ENCODE results near the gene IBA57. TPM values are rescaled to one million over a fixed set of nuclear protein-coding genes. Genes with fewer than 3 reads are reported as not detected.

The IBA57 gene
- total RNA-seq, 4 donors from 2014 or later: 8.2 to 11.8 (median 10.3) TPM

- DNase-seq: peak in 1 of 3 donors; percentile 40
- TF ChIP-seq, protein P1, sequence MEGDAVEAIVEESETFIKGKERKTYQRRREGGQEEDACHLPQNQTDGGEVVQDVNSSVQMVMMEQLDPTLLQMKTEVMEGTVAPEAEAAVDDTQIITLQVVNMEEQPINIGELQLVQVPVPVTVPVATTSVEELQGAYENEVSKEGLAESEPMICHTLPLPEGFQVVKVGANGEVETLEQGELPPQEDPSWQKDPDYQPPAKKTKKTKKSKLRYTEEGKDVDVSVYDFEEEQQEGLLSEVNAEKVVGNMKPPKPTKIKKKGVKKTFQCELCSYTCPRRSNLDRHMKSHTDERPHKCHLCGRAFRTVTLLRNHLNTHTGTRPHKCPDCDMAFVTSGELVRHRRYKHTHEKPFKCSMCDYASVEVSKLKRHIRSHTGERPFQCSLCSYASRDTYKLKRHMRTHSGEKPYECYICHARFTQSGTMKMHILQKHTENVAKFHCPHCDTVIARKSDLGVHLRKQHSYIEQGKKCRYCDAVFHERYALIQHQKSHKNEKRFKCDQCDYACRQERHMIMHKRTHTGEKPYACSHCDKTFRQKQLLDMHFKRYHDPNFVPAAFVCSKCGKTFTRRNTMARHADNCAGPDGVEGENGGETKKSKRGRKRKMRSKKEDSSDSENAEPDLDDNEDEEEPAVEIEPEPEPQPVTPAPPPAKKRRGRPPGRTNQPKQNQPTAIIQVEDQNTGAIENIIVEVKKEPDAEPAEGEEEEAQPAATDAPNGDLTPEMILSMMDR (IDR thresholded peaks at IDR 0.05): no peak
- H3K27me3 ChIP-seq: no peaks in the 10 kb centered on the region
- H3K4me1 ChIP-seq: no peaks in the 10 kb centered on the region
- H3K27ac ChIP-seq: peak overlapping the region in 1 of 4 donors; percentile 58
- H3K4me3 ChIP-seq: no peak overlapping the region
- H3K36me3 ChIP-seq: peaks cover 0 to 13% (median 0%) of the 10 kb centered on the region in 3 donors
- no peaks in the 10 kb centered on the region for H3K9me3 ChIP-seq
Observed at GRCh38 chr1:228178737-228179684, 13.4 kb downstream of the IBA57 start.

DNA sequence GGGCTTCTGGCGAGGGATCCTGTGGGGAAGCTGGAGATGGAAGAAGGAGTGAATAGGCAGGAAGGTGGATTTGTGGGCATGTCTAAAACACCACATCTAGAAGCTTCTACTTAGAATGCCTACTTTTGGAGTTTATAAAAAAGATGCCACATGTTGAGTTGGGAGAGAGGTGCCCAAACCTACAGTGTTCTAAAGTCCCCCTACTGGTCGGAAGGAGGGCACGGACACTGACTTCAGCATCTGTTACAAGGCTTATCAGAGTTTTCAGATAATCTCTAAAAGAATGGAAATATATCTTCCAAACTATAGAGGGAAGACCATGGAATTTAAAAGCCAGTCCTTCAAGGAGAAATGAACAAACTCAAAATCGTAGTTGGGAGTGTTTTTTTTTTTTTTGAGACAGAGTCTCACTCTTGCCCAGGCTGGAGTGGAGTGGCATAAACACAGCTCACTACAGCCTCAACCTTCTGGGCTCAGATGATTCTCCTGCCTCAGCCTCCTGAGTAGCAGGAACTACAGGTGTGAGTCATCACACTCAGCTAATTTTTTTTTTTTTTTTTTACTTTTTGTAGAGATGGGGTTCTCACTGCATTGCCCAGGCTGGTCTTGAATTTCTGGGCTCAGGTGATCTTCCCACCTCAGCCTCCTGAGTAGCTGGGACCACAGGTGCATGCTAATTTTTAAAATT, 14.8 kb downstream of the IBA57 start:
- peak in 1 of 3 donors; percentile 38 for DNase-seq
- no peak overlapping the region for H3K27ac ChIP-seq

DNA sequence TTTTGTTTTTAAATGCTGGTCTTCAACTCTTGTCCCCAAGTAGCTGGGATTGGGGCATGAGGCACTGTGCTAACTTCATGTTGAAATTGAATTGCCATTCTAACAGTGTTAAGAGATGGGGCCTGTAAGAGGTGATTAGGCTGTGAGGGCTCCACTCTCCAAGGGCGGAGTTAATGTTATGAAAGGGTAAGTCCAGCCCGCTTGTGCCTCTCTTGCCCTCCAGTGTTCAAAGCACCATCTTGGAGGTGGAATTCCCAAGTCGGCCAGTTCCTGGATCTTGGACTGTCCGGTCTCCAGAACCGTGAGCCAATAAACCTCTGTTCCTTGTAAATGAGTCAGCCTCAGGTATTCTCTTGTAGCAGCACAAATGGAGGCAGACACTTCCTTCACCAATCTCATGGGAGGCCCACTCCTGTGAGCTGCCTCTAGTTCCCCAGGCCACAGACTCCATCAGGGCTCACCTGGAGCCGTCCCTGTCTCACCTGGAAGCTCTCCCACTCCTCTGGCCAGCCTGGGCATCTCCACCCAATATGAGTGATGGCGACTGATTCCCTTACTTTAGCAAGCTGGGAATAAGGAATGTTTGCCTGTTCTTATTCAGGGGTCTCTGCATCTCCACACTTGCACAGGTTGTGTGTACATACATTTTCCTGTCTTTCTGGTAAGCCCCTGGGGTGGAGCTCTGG, 15.5 kb downstream of the IBA57 start:
- no peak overlapping the region for H3K27ac ChIP-seq
- peak in 1 of 3 donors; percentile 30 for DNase-seq
- H3K4me3 ChIP-seq: no peak overlapping the region
- H3K27me3 ChIP-seq: no peaks in the 10 kb centered on the region
- H3K9me3 ChIP-seq: no peaks in the 10 kb centered on the region
- H3K36me3 ChIP-seq: no peaks in the 10 kb centered on the region
- no peaks in the 10 kb centered on the region for H3K4me1 ChIP-seq
- TF ChIP-seq POLR2A (IDR thresholded peaks at IDR 0.05): no peak
- TF ChIP-seq, protein P1 (IDR thresholded peaks at IDR 0.05): no peak

More for the DNA sequence above, 14.8 kb downstream of the IBA57 start:
- Histone ChIP-seq H3K4me1 (no peaks in the 10 kb centered on the region), H3K9me3 (no peaks in the 10 kb centered on the region), H3K27me3 (no peaks in the 10 kb centered on the region), H3K4me3 (no peak overlapping the region), H3K36me3 (peaks cover 0 to 3% (median 0%) of the 10 kb centered on the region in 3 donors)
- no peak for TF ChIP-seq POLR2A (IDR thresholded peaks at IDR 0.05)
- TF ChIP-seq, protein P1 (IDR thresholded peaks at IDR 0.05): no peak

- no peaks in the 10 kb centered on the region for H3K36me3 ChIP-seq
- H3K9me3 ChIP-seq: no peaks in the 10 kb centered on the region
- H3K4me1 ChIP-seq: no peaks in the 10 kb centered on the region
- H3K27me3 ChIP-seq: no peaks in the 10 kb centered on the region
- peak in 1 of 3 donors; percentile 30 for DNase-seq
- no peak overlapping the region for H3K4me3 ChIP-seq
- no peak for TF ChIP-seq POLR2A (IDR thresholded peaks at IDR 0.05)
- TF ChIP-seq, protein P1 (IDR thresholded peaks at IDR 0.05): no peak
- H3K27ac ChIP-seq: no peak overlapping the region
Observed at GRCh38 chr1:228181645-228182034, 16.0 kb downstream of the IBA57 start.

DNA sequence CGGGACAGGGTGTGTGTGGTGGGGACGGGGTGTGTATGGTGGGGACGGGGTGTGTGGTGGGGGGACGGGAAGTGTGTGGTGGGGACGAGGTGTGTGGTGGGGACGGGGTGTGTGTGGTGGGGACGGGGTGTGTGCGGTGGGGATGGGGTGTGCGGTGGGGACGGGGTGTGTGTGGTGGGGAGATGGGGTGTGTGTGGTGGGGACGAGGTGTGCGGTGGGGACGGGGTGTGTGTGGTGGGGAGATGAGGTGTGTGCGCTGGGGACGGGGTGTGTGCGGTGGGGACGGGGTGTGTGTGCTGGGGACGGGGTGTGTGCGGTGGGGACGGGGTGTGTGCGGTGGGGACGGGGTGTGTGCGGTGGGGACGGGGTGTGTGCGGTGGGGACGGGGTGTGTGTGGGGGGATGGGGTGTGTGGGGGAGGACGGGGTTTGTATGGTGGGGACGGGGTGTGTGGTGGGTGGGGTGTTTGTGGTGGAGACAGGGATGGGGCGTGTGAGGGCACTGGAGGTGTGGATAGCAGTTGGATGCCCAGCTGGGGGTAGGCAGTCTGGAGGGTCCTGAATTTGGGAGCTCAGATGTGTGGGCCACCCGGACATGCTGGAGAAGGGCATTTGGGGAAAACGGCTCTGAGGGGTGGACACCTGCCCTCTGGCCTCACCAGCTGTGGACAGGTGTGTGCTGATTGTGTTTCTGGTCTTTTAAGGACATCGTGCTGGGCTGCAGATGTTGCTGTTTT, 16.9 kb downstream of the IBA57 start:
- DNase-seq: peak in 1 of 3 donors; percentile 8
- TF ChIP-seq, protein P1 (IDR thresholded peaks at IDR 0.05): no peak
- no peak for TF ChIP-seq POLR2A (IDR thresholded peaks at IDR 0.05)
- Histone ChIP-seq H3K36me3 (no peaks in the 10 kb centered on the region), H3K4me1 (no peaks in the 10 kb centered on the region), H3K9me3 (no peaks in the 10 kb centered on the region), H3K4me3 (no peak overlapping the region), H3K27ac (no peak overlapping the region), H3K27me3 (no peaks in the 10 kb centered on the region)

All from Peyer's patch (tissue), 4 donors.